Rectal smooth muscle tissue (tissue), 1 donor: Measurements from ENCODE around the gene GRID1.

Experiments
- H3K27ac ChIP-seq: one replicate; pipeline ENCODE4 v1.7.0; 2013; ENCODE audit warnings: low read depth, low read length, inconsistent platforms
- H3K27me3 ChIP-seq: one replicate; pipeline ENCODE4 v1.7.0; 2013; ENCODE audit warnings: low read length; ENCODE audit not compliant: control insufficient read depth, insufficient read depth
- H3K36me3 ChIP-seq: one replicate; pipeline ENCODE4 v1.7.0; 2013; ENCODE audit warnings: low read length; ENCODE audit not compliant: control insufficient read depth, insufficient read depth
- H3K4me1 ChIP-seq: one replicate; pipeline ENCODE4 v1.7.0; 2013; ENCODE audit warnings: low read length; ENCODE audit not compliant: control insufficient read depth, insufficient read depth
- H3K4me3 ChIP-seq: one replicate; pipeline ENCODE4 v1.7.0; 2013; ENCODE audit warnings: low read length
- H3K9ac ChIP-seq: one replicate; pipeline ENCODE4 v1.7.0; 2013; ENCODE audit warnings: low read length

Gene GRID1

DNA sequence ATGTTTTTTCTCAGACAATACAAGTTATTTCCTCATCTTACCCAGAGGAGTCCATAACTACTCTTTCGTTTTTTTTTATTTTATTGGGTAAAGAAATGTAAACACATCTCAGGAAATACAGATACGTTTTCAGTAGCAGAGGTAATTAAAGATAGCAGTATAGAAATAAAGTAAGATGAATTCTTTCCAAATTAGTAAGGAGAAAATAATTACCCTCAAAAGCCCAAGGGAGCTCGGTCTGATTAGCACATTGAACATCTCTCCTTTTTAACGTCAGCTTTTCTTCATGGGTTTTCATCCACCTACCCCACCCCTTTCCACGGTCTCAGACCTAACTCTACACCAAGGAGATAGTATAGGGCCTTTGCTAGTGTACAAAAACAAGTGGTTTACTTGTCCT lies 294.2 kb downstream of the GRID1 start:
- no peaks in the 10 kb centered on the region for H3K4me1 ChIP-seq
- no peak overlapping the region for H3K9ac ChIP-seq
- no peaks in the 10 kb centered on the region for H3K27me3 ChIP-seq
- H3K27ac ChIP-seq, result no peak overlapping the region
- no peaks in the 10 kb centered on the region for H3K36me3 ChIP-seq
- no peak overlapping the region for H3K4me3 ChIP-seq

DNA sequence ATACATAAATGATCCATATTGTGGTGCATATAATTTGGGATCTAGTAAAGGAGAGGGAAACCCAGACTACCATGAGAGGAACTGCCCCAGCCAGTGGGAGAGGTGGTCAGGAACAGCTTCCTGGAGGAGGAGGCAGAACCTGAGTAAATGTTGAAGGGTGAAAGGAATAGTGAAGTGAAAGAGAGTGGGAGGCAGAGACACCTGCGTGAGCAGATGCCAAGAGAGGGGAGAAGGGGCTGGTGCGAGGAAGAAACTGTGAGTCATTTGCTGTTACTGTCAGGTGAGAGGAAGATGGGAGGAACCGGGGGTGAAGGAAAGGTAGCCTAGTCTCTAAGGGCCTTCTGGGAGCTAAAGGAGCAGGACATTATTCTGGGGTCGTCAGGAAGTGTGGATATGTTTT lies 294.8 kb downstream of the GRID1 start:
- Histone ChIP-seq H3K36me3 (no peaks in the 10 kb centered on the region), H3K27ac (no peak overlapping the region), H3K4me3 (no peak overlapping the region), H3K4me1 (no peaks in the 10 kb centered on the region), H3K9ac (no peak overlapping the region), H3K27me3 (no peaks in the 10 kb centered on the region)

GRCh38 chr10:86071145-86071544 lies 295.4 kb downstream of the GRID1 start:
- Histone ChIP-seq H3K9ac (no peak overlapping the region), H3K4me1 (no peaks in the 10 kb centered on the region), H3K27me3 (no peaks in the 10 kb centered on the region), H3K4me3 (no peak overlapping the region), H3K36me3 (no peaks in the 10 kb centered on the region), H3K27ac (no peak overlapping the region)

DNA sequence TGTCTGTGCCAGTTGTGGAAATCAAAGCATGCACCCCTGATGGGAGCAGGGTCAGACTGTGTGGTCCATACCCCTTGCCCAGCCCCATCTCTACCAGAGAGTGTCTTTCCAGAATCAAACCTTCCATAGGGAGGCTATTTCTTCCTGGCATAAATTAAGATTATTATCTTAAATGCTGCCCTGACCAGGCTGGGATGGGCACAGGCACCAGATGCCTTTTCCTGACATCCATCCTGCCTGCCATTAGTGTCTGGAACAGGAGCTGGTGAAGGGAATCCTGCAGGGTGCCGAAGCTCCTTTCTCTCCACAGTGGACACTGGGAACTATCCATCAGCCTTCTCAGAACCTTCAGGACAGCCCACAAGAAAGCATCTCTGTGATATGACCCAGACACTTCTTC lies 296.3 kb downstream of the GRID1 start:
- Histone ChIP-seq H3K4me3 (no peak overlapping the region), H3K27ac (no peak overlapping the region), H3K36me3 (no peaks in the 10 kb centered on the region), H3K9ac (no peak overlapping the region), H3K4me1 (no peaks in the 10 kb centered on the region), H3K27me3 (no peaks in the 10 kb centered on the region)

DNA sequence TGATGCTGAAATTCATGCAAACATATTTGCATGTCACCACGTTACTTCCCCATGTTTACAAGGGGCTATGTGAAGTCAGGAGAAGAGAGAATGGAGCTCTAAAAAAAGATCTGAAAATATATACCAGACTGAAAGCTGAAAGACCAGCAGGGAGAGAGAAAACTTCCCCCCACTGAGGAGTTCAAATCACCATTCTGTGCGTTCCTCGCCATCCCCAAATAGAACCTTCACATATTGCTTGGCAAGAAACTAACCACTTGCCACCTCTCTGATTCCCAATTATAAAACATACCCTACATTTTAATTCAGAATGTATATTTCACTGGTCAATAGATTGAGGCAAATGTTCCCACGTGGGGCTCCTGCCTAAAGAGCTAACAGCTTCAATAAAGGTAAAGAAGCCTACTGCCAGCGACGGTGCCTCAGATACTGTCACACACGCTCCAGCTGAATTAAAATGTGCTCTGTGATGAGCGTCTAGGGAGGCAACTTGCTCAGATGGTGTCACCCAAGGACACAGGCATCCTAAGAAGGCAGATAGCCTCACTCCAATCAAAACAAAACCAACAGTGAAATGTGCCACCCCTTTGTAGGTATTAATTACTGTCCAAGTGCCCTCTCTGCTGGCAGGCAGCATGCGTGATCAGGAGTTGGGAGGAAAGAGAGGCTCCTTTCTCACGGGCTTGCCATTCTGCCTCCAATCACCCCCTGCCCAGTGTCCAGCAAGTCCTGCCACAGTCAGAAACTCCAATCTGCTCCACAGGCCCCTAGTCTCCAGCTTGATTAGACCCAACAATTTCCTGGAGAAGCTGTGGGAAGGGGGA lies 298.2 kb downstream of the GRID1 start:
- Histone ChIP-seq H3K4me3 (no peak overlapping the region), H3K36me3 (no peaks in the 10 kb centered on the region), H3K9ac (no peak overlapping the region), H3K27ac (no peak overlapping the region), H3K4me1 (no peaks in the 10 kb centered on the region), H3K27me3 (no peaks in the 10 kb centered on the region)

- no peak overlapping the region for H3K27ac ChIP-seq
- no peaks in the 10 kb centered on the region for H3K36me3 ChIP-seq
- H3K4me3 ChIP-seq, result no peak overlapping the region
- H3K9ac ChIP-seq, result no peak overlapping the region
- no peaks in the 10 kb centered on the region for H3K27me3 ChIP-seq
- H3K4me1 ChIP-seq, result no peaks in the 10 kb centered on the region
These were observed 299.1 kb downstream of the GRID1 start for GRCh38 chr10:86067436-86068050.

GRCh38 chr10:86066696-86067095 lies 299.9 kb downstream of the GRID1 start:
- H3K27me3 ChIP-seq, result no peaks in the 10 kb centered on the region
- H3K4me1 ChIP-seq, result no peaks in the 10 kb centered on the region
- no peak overlapping the region for H3K9ac ChIP-seq

DNA sequence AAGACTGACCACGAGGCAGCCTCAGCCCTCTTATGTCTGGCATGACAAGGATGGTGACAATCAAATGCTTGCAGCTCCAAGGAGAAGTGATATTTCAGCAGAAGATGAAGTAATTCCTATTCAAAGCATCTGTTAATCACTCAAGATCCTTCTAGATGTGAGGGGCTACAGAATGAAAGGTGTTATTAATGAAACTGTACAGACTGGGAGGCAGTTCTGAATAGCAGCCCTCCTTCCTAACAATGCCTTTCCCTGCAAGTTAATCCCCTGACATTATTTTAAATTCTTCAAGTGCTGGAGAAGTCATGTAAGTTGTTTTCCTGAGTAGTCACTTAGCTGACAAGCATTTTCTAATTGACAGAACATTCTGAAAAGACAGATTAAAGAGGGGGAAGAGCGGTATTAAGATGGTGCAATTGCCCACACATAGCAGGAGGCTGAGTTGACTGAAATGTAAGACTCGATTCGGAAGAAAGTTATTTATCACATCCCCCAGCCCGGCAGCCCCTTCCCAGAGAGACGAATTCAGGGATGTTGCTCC lies 300.8 kb downstream of the GRID1 start:
- Histone ChIP-seq H3K4me3 (no peak overlapping the region), H3K4me1 (no peaks in the 10 kb centered on the region), H3K27me3 (no peaks in the 10 kb centered on the region), H3K9ac (no peak overlapping the region), H3K27ac (no peak overlapping the region), H3K36me3 (no peaks in the 10 kb centered on the region)

More at GRCh38 chr10:86066696-86067095, 299.9 kb downstream of the GRID1 start:
- Histone ChIP-seq H3K36me3 (no peaks in the 10 kb centered on the region), H3K27ac (no peak overlapping the region), H3K4me3 (no peak overlapping the region)

DNA sequence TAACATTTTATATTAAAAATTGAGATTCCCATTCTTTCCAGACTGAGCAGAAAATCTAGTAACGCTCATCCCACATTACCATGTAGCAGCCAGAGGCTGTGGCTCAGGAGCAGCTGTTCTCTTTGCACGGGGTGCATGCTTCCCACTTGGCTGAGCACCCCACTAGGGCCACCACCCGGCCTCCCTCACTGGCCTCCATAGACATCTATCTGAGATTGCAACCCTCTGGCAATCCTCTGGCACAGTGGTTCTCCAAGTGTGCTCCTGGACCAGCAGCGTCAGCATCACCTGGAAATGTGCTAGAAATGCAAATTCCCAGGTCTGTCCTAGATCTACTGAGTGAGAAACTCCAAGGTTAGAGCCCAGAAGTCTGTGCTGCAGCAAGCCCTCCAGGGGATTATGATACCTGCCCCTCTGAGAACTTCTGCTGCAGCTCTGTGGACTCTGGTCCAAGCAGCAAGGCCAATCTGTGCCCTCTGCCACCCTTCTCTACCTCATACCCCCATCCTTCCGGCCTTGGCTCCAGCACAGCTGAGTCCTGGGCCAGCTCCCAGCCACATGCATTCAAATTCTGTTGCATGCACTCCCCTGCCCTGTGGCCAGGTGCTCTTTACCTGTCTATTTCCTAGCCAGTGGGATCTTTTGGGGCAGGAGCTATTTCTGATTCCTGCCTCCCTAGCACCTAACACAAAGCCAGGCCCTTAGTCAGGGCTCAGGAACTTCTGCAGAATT lies 301.5 kb downstream of the GRID1 start:
- Histone ChIP-seq H3K27me3 (no peaks in the 10 kb centered on the region), H3K9ac (no peak overlapping the region), H3K36me3 (no peaks in the 10 kb centered on the region), H3K4me1 (no peaks in the 10 kb centered on the region), H3K27ac (no peak overlapping the region), H3K4me3 (no peak overlapping the region)

GRCh38 chr10:86064219-86064618 lies 302.4 kb downstream of the GRID1 start:
- no peaks in the 10 kb centered on the region for H3K4me1 ChIP-seq
- no peaks in the 10 kb centered on the region for H3K36me3 ChIP-seq
- H3K9ac ChIP-seq, result no peak overlapping the region
- no peaks in the 10 kb centered on the region for H3K27me3 ChIP-seq
- H3K27ac ChIP-seq, result no peak overlapping the region
- no peak overlapping the region for H3K4me3 ChIP-seq

DNA sequence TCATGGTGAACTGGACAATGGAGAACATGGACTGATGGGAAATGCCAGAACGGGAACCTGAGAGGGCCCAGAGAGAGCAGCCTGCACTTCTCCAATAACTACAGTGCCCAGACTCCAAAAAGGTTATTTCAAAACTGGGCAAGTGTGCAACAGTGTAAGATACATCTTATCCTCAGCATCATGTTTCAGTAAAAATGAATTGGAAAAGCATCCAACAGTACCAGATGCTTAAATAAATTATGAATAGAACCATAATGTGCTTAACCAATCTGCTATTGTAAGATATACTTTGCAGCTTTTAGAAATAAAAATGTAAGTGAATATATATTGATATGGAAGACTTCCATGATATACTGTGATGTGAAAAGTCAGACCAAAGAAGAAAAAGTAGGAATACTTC lies 303.3 kb downstream of the GRID1 start:
- Histone ChIP-seq H3K27me3 (no peaks in the 10 kb centered on the region), H3K36me3 (no peaks in the 10 kb centered on the region), H3K27ac (no peak overlapping the region), H3K4me1 (no peaks in the 10 kb centered on the region), H3K4me3 (no peak overlapping the region), H3K9ac (no peak overlapping the region)

GRCh38 chr10:86062647-86063145 lies 303.9 kb downstream of the GRID1 start:
- Histone ChIP-seq H3K27me3 (no peaks in the 10 kb centered on the region), H3K4me1 (no peaks in the 10 kb centered on the region), H3K36me3 (no peaks in the 10 kb centered on the region), H3K9ac (no peak overlapping the region), H3K27ac (no peak overlapping the region), H3K4me3 (no peak overlapping the region)
